MM.1S (cell line): ENCODE measurements around the gene TJAP1.

ENCODE experiments used
- CTCF ChIP-seq: fragments of 300-600 bp; sonication (generic); IDR thresholded peaks from 2 replicates; pipeline ENCODE4 v1.5.1; 2016; ENCODE audit warnings: antibody characterized with exemption, low read length, mixed read lengths
- EZH2 ChIP-seq: fragments of 300-600 bp; sonication (generic); optimal IDR thresholded peaks from 2 replicates; pipeline ENCODE3; 2017; ENCODE audit warnings: low read depth, mild to moderate bottlenecking, antibody characterized with exemption, low read length, mixed read lengths
- EZH2phosphoT487 ChIP-seq: fragments of 300-600 bp; sonication (generic); IDR thresholded peaks from 2 replicates; pipeline ENCODE4 v1.6.1; 2018; ENCODE audit warnings: antibody characterized with exemption, low read length

GRCh38 chr6:43510827-43511163 is 33.4 kb downstream of the TJAP1 start:
- TF ChIP-seq CTCF (no peak), EZH2 (no peak), EZH2phosphoT487 (no peak)
